ENCODE measurements around the gene UBE2S. TPM values are rescaled to one million over a fixed set of nuclear protein-coding genes. Genes with fewer than 3 reads are reported as not detected.
A peak's percentile ranks its signal among the peaks of the same experiment; 100 is the strongest.
"Not testable (repeated sequence)": the region's sequence is repeated elsewhere in the genome, so short reads cannot be mapped to it uniquely, and the experiment has no call there.

Gene UBE2S
- total RNA-seq, 1 experiment from 2014 or later: 279 TPM

- Histone ChIP-seq H3K9me3 (peaks cover 13% of the 10 kb centered on the region; the same call in 1 of the 2 replicates), H3K27me3 (replicated peaks; ENCODE audit: control insufficient read depth, insufficient read depth, low read length) (no peaks in the 10 kb centered on the region), H3K4me3 (ENCODE audit: low read depth, low read length) (no peak overlapping the region), H3K36me3 (ENCODE audit: control insufficient read depth, insufficient read depth, low read length) (peaks cover 5% of the 10 kb centered on the region; the same call in 1 of the 2 replicates), H3K4me1 (peaks cover 18% of the 10 kb centered on the region)
- Mint-ChIP-seq H3K27me3 (ENCODE audit: insufficient read depth, unreplicated experiment) (peaks cover 6% of the 10 kb centered on the region), H3K27ac (ENCODE audit: unreplicated experiment) (no peak overlapping the region), H3K4me1 (ENCODE audit: low read depth, unreplicated experiment) (peaks cover 14% of the 10 kb centered on the region), H3K4me3 (ENCODE audit: unreplicated experiment) (peak overlapping the region; percentile 38), H3K36me3 (ENCODE audit: insufficient read depth, unreplicated experiment) (peaks cover 45% of the 10 kb centered on the region), H3K9me3 (ENCODE audit: unreplicated experiment) (peaks cover 11% of the 10 kb centered on the region)
- BruUV-seq (replicated peaks): no TSS peak
- intact Hi-C loops (cut with micrococcal nuclease; ENCODE audit: unreplicated experiment): no loop called here
- POLR2A ChIA-PET: no interaction called here
- CTCF ChIA-PET: no interaction called here
- no peak for TF ChIP-seq CTCF (IDR thresholded peaks at IDR 0.05; ENCODE audit: insufficient read depth in 1 of 2, low read depth in 1 of 2, low read length in 1 of 2, severe bottlenecking in 1 of 2, unreplicated experiment in 1 of 2)
- DNase-seq: no peak
These were observed 2.6 kb upstream of the UBE2S start for GRCh38 chr19:55410168-55410567.

- peaks cover 14% of the 10 kb centered on the region for H3K4me1 Mint-ChIP-seq (ENCODE audit: low read depth, unreplicated experiment)
- Histone ChIP-seq H3K4me1 (peaks cover 18% of the 10 kb centered on the region), H3K9me3 (peaks cover 13% of the 10 kb centered on the region; the same call in 1 of the 2 replicates)
- CTCF ChIA-PET; DNase-seq; H3K27me3 Mint-ChIP-seq (ENCODE audit: insufficient read depth, unreplicated experiment); H3K36me3 ChIP-seq (ENCODE audit: control insufficient read depth, insufficient read depth, low read length); BruUV-seq (replicated peaks); H3K4me3 ChIP-seq (ENCODE audit: low read depth, low read length); H3K27me3 ChIP-seq (replicated peaks; ENCODE audit: control insufficient read depth, insufficient read depth, low read length): not testable (repeated sequence)
- POLR2A ChIA-PET: interaction anchor here (0.7 kb wide), 1 partner anchor 52 kb away, joined by 3 read pairs; the partner anchor contains the start of gene ISOC2
- H3K27ac Mint-ChIP-seq (ENCODE audit: unreplicated experiment): peak overlapping the region; percentile 69
- H3K4me3 Mint-ChIP-seq (ENCODE audit: unreplicated experiment): peak overlapping the region; percentile 93
- peaks cover 11% of the 10 kb centered on the region for H3K9me3 Mint-ChIP-seq (ENCODE audit: unreplicated experiment)
- intact Hi-C loops (cut with micrococcal nuclease; ENCODE audit: unreplicated experiment): loop anchor here (10.0 kb wide), 1 partner anchor 96 kb away; no protein-coding TSS in a partner anchor
- H3K36me3 Mint-ChIP-seq (ENCODE audit: insufficient read depth, unreplicated experiment): peaks cover 55% of the 10 kb centered on the region
These were observed 1.6 kb upstream of the UBE2S start for GRCh38 chr19:55409179-55409578.

GRCh38 chr19:55408533-55408872 is 915 bp upstream of the UBE2S start:
- Histone ChIP-seq H3K27me3 (replicated peaks; ENCODE audit: control insufficient read depth, insufficient read depth, low read length) (no peaks in the 10 kb centered on the region), H3K9me3 (peaks cover 13% of the 10 kb centered on the region; the same call in 1 of the 2 replicates), H3K36me3 (ENCODE audit: control insufficient read depth, insufficient read depth, low read length) (peaks cover 5% of the 10 kb centered on the region; the same call in 1 of the 2 replicates), H3K4me3 (ENCODE audit: low read depth, low read length) (peak overlapping the region; percentile 42), H3K4me1 (peaks cover 18% of the 10 kb centered on the region)
- no peak for DNase-seq
- Mint-ChIP-seq H3K9me3 (ENCODE audit: unreplicated experiment) (peaks cover 11% of the 10 kb centered on the region), H3K36me3 (ENCODE audit: insufficient read depth, unreplicated experiment) (peaks cover 62% of the 10 kb centered on the region), H3K27me3 (ENCODE audit: insufficient read depth, unreplicated experiment) (peaks cover 6% of the 10 kb centered on the region), H3K4me1 (ENCODE audit: low read depth, unreplicated experiment) (peaks cover 14% of the 10 kb centered on the region), H3K27ac (ENCODE audit: unreplicated experiment) (peak overlapping the region; percentile 99), H3K4me3 (ENCODE audit: unreplicated experiment) (peak overlapping the region; percentile 93)
- TSS peak; percentile 87 for BruUV-seq (replicated peaks)
- TF ChIP-seq CTCF (IDR thresholded peaks at IDR 0.05; ENCODE audit: insufficient read depth in 1 of 2, low read depth in 1 of 2, low read length in 1 of 2, severe bottlenecking in 1 of 2, unreplicated experiment in 1 of 2): no peak
- POLR2A ChIA-PET: interaction anchor here (0.7 to 1.4 kb wide), 2 partner anchors 53 to 191 kb away, joined by 3 to 10 read pairs; partner anchors contain the start of genes FIZ1, ISOC2 and ZNF524
- intact Hi-C loops (cut with micrococcal nuclease; ENCODE audit: unreplicated experiment): loop anchor here (1.0 to 10.0 kb wide), 4 partner anchors 23 to 291 kb away; partner anchors contain the start of genes PPP1R12C, PPP6R1 and RPL28
- CTCF ChIA-PET: no interaction called here

Data from Caco-2 (cell line).